Prostate gland (tissue), 2 donors: ENCODE data around the gene FBXO44. TPM values are rescaled to one million over a fixed set of nuclear protein-coding genes. Genes with fewer than 3 reads are reported as not detected.
"Not testable (repeated sequence)": the region's sequence is repeated elsewhere in the genome, so short reads cannot be mapped to it uniquely, and the experiment has no call there.

ENCODE experiments used
- DNase-seq: peaks from one replicate; pipeline ENCODE4 v3.0.0-alpha.2; 2019; ENCODE audit warnings: low spot score
- H3K27ac ChIP-seq, 2 donors: fragments of 200-600 bp; sonication (generic); 2 replicates each; pipeline ENCODE4 v1.5.1; 2017 to 2019
- H3K27me3 ChIP-seq: fragments of 200-600 bp; sonication (generic); replicated peaks from 2 replicates; pipeline ENCODE4 v1.5.1; 2019; ENCODE audit not compliant: insufficient read depth
- H3K36me3 ChIP-seq, 2 donors: fragments of 200-600 bp; sonication (generic); 1 replicate in 1 of 2; 2 replicates in 1 of 2; pipeline versions ENCODE4 v1.5.1 to v1.8.1; 2017 to 2019
- H3K4me1 ChIP-seq: fragments of 200-600 bp; sonication (generic); replicated peaks from 2 replicates; pipeline ENCODE4 v1.5.1; 2019
- H3K4me3 ChIP-seq, 2 donors: fragments of 200-600 bp; sonication (generic); 2 replicates each; pipeline ENCODE4 v1.5.1; 2017 to 2019
- H3K9me3 ChIP-seq: fragments of 200-600 bp; sonication (generic); 2 replicates; pipeline ENCODE4 v1.5.1; 2017
- CTCF ChIP-seq, 4 experiments: fragments of 200-600 bp in 2 of 4; fragments of 450-650 bp in 2 of 4; sonication (generic) in 2 of 4; IDR thresholded peaks; 1 replicate in 3 of 4; 2 replicates in 1 of 4; pipeline ENCODE4 v1.5.1; 2016 to 2019; ENCODE audit warnings: antibody characterized with exemption in 4 of 4, mild to moderate bottlenecking in 2 of 4, moderate library complexity in 2 of 4
- POLR2A ChIP-seq: fragments of 450-650 bp; IDR thresholded peaks from one replicate; pipeline ENCODE4 v1.6.1; 2016; ENCODE audit warnings: antibody characterized with exemption, mild to moderate bottlenecking
- POLR2AphosphoS5 ChIP-seq: sonication (generic); formaldehyde crosslinking; IDR thresholded peaks from one replicate; pipeline ENCODE4 v1.6.1; 2017; ENCODE audit warnings: antibody characterized with exemption
- WGBS: methylation state at CpG from one replicate; pipeline ENCODE4 v1.1.5; 2018; 5-methylcytosine and 5-hydroxymethylcytosine counted together
- intact Hi-C: fragments of 100-400 bp; cut with DNase I; formaldehyde crosslinking; loops from one replicate; pipeline ENCODE4 v1.14.2; 2022
- total RNA-seq, 2 donors: library from RNA; depleted of rRNA; stranded (reverse); fragments of >200 nt; gene quantifications; one replicate each; pipeline ENCODE4 v1.1.0, GENCODE V29; 2016

The FBXO44 gene
- 10 to 100 TPM; 29.5 to 51.2 TPM for total RNA-seq

DNA sequence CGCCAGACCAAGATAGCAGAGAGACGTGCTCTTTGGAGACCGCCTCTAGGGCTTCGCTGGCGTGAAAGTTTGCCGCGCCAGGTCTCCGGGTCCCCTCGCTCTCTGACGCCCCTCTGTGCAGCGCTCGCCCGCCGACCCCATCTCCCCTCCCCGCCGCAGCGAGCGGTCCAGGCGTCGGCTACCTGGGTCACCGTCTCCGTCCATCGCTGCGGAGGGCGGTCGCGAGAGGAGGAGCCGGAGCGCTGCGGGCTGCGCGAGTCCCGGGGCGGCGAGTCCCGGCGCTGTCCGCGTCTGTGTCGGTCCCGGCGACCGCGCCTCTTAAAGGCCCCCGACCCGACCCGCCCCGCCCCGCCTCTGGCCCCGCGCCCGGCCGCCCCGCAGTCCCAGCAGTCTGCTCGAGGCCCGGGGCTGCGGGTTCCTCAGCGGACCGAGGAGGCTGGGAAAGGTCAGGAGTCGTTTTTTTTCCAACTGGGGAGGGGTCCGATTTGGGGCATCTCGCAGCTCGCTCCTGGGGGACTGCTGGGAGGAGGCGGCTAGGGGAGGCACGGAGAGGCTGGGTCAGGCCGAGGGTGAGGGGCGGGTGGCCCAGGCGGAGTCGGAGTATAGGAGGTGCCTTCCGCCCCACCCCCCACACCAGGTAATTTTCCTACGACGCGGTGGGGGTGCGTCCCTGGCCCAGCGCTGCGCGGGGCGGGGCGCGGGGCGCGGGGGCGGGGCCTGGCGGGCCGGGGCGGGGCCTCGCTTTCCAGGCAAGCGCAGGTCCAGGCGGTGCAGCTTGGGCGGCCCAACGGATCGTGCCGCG is at the start of gene FBXO44, which contains the start of gene FBXO2:
Gene FBXO44 (plus strand): TSS at position 741 of the 802 bp plus-strand sequence. CDS start 959 bp downstream, outside the sequence.
Gene FBXO2 (minus strand): TSS at position 293 of the 802 bp plus-strand sequence. CDS start 89 bp downstream, at position 204.
- H3K36me3 ChIP-seq = no peaks in the 10 kb centered on the region
- WGBS = 4% methylated on average over 43 of the region's 94 CpGs
- H3K9me3 ChIP-seq = no peaks in the 10 kb centered on the region
- H3K4me3 ChIP-seq = peak within 1 kb of the TSS; percentile 81 to 85
- H3K27me3 ChIP-seq = no peaks in the 10 kb centered on the region
- H3K4me1 ChIP-seq = peaks cover 7% of the 10 kb centered on the region
- H3K27ac ChIP-seq = peak within 1 kb of the TSS; percentile 78 to 80
- TF ChIP-seq POLR2AphosphoS5 = peak; percentile 18
- no peak for TF ChIP-seq CTCF (IDR thresholded peaks at IDR 0.05)
- peak; percentile 4 for TF ChIP-seq POLR2A
- DNase-seq = peak; percentile 52
- intact Hi-C loops = loop anchor here (5.0 kb wide), 1 partner anchor 68 kb away; no protein-coding TSS in a partner anchor

- intact Hi-C loops = no loop called here
- Histone ChIP-seq H3K36me3 (no peaks in the 10 kb centered on the region), H3K9me3 (no peaks in the 10 kb centered on the region), H3K4me3 (no peak overlapping the region), H3K27me3 (no peaks in the 10 kb centered on the region), H3K4me1 (no peaks in the 10 kb centered on the region), H3K27ac (no peak overlapping the region)
- WGBS = 89% methylated on average over 6 of the region's 6 CpGs
- DNase-seq = no peak
- TF ChIP-seq CTCF (IDR thresholded peaks at IDR 0.05) (no peak), POLR2A (no peak), POLR2AphosphoS5 (no peak)
Measured at GRCh38 chr1:11606775-11607174, 47.9 kb upstream of the FBXO44 start.

GRCh38 chr1:11608596-11609130 is 46.0 kb upstream of the FBXO44 start:
- H3K4me1 ChIP-seq, H3K9me3 ChIP-seq, H3K36me3 ChIP-seq, H3K4me3 ChIP-seq, intact Hi-C loops, H3K27me3 ChIP-seq, DNase-seq, H3K27ac ChIP-seq: not testable (repeated sequence)
- WGBS = 96% methylated on average over 23 of the region's 37 CpGs

DNA sequence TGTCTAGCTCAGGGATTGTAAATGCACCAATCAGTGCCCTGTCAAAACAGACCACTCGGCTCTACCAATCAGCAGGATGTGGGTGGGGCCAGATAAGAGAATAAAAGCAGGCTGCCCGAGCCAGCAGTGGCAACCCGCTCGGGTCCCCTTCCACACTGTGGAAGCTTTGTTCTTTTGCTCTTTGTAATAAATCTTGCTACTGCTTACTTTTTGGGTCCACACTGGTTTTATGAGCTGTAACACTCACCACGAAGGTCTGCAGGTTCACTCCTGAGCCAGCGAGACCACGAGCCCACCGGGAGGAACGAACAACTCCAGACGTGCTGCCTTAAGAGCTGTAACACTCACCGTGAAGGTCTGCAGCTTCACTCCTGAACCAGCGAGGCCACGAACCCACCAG is 45.3 kb upstream of the FBXO44 start:
- DNase-seq, intact Hi-C loops, H3K36me3 ChIP-seq, H3K4me1 ChIP-seq, H3K4me3 ChIP-seq, H3K27ac ChIP-seq, H3K9me3 ChIP-seq, H3K27me3 ChIP-seq: not testable (repeated sequence)
- WGBS = 39% methylated on average over 12 of the region's 13 CpGs

DNA sequence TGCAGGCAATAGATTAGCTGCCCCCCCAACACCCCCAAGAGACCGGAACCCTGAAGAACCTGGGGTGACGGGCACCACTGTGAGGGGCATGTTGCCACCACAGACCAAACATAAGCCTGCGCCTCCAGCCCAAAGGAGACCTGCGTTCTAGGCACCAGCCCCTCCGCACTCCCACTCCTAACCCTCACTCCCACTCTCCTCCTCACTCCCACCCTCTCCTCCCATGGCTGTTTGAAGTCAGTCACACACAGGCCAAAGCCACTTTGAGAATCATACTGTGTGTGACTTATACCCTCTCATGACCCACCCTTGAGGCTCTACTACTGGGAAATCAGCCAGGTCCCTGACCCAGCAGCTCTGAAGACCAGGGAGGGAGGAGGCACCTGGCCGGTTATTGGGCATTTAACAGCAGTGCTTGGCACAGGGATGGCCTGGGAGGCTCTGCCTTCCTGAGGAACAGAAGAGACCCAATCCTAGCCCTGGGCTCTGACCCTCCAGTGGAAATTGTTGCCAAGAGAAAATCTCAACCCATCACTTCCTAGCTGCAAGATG is 44.0 kb upstream of the FBXO44 start:
- Histone ChIP-seq H3K27ac (no peak overlapping the region), H3K36me3 (no peaks in the 10 kb centered on the region), H3K4me3 (no peak overlapping the region), H3K4me1 (no peaks in the 10 kb centered on the region), H3K9me3 (no peaks in the 10 kb centered on the region), H3K27me3 (no peaks in the 10 kb centered on the region)
- TF ChIP-seq CTCF (IDR thresholded peaks at IDR 0.05) = no peak
- TF ChIP-seq POLR2AphosphoS5 = no peak
- TF ChIP-seq POLR2A = no peak
- intact Hi-C loops = no loop called here
- no peak for DNase-seq
- 64% methylated on average over 6 of the region's 6 CpGs for WGBS
